GM21723 (cell line): Measurements from ENCODE around the gene FER.
"Not testable (repeated sequence)": the region's sequence is repeated elsewhere in the genome, so short reads cannot be mapped to it uniquely, and the experiment has no call there.

Source experiments
- ATAC-seq: cut with Tn5 transposase; IDR thresholded peaks from one replicate; pipeline ENCODE4 v1.9.1; 2021; ENCODE audit warnings: mild to moderate bottlenecking, moderate library complexity; ENCODE audit not compliant: unreplicated experiment

The FER gene

DNA sequence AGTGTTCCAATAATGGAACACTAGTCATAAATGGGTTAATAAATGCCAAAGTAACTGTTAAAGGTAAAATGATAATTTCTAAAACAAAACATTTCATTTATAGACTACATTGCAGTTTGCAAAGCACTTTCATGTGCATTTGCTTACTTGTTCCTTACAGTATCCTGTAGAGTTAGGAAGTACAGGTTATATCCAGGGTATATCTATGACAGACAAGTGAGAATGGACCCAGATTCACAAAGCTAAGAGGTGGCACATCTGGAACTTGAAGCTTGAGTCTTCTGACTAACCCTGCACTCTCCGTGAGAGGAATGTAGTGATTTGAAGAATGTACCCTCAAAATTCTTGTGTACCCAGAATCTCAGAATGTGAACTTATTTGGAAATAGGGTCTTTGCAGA lies 121.4 kb downstream of the FER start:
- no peak for ATAC-seq

DNA sequence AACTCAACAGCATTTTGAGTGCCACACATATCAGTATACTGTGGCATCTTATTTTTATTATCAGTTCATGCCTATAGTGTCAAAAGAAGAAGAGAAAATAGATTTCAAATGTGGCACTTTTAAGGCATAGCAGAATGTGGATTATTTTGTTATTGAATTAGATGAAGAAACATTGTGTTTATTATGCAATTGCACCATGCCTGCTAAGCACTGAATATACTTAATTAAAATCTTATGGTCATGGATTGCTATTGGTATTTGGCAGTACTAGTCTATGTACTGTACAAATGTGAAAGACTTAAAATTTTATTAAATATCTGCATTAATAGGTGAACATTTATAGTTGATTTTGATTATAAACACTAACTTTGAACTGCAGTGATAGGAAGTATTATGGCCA lies 128.8 kb downstream of the FER start:
- no peak for ATAC-seq

DNA sequence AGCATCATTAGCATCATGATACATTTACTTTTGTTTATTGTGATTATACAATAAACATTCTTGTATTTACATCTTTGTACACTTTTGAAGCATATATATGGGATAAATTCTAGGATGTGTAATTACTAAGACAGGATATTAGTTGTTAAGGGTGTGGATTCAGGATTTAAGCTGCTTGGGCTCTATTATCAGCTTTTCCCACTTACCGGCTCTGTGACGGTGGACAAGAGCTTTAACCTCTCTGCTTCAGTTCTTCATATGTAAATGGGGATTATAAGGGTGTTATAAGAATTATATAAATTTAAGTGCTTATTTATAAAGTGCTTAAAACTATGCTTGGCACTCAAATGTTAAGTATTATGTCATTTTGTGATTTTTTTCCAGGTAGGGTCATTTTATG lies 131.1 kb downstream of the FER start:
- ATAC-seq, result no peak

DNA sequence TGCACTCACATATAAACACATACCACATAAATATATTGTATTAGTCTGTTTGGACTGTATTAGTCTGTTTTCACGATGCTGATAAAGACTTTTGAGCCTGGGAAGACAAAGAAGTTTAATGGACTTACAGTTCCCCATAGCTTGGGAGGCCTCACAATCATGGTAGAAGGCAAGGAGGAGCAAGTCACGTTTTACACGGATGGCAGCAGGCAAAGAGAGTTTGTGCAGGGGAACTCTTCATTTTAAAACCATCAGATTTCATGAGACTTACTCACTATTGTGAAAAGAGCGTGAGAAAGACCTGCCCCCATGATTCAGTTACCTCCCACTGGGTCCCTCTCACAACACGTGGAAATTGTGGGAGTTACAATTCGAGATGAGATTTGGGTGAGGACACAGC lies 133.4 kb downstream of the FER start:
- ATAC-seq, result no peak

DNA sequence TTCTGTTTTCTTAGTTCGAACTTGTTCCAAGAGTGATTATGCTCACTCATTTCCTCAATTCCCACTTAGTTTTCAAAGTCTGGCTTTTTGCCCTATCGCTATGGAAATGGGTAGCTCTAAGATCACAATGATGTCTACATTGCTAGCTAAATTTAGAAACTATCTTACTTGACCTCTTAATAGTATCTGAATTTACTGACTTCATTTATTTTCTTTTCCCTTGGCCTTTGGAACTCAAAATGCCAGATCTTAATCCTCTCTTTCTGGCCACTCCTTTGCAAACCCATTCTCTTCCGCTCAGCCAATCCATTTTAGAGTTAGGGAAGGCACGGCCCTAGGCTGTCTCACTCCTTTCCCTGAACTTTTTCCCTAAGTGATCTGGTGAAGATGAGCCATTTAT lies 137.0 kb downstream of the FER start:
- no peak for ATAC-seq

DNA sequence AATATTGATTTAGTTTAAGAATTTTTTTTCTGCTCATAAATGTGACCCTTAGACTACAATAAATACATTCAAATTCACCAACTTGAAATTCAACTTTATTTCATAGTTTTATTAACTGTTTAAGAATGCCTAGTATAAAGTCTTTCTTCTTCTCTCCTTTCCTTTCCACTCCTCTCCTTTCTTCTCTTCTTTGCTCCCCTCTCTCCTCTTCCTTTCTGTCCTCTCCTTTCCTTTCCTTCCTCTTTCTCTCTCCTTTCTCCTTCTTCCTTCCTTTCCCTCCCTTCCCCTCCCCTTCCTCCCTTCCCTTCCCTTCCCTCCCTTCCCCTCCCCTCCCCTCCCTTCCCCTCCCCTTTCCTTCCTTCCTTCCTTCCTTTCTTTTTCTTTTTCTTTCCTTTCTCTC lies 150.6 kb downstream of the FER start:
- ATAC-seq, result no peak

DNA sequence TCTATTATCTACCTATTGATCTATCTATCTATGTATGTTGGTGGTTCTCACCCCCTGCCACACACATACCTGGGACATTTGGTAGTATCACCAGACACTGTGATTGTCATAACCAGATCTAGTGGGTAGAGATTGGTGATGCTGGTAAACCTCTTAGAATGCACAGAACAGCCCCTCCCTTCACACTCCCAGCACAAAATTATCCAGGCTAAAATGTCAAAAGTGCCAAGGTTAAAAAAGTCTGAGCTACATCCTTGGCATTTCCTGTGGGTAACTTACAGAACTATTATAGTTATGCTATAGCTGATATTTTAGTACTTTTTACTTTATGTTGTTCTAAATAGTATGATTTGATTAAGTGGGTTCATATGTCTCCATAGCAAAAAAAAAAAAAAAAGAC lies 151.0 kb downstream of the FER start:
- ATAC-seq, result no peak

DNA sequence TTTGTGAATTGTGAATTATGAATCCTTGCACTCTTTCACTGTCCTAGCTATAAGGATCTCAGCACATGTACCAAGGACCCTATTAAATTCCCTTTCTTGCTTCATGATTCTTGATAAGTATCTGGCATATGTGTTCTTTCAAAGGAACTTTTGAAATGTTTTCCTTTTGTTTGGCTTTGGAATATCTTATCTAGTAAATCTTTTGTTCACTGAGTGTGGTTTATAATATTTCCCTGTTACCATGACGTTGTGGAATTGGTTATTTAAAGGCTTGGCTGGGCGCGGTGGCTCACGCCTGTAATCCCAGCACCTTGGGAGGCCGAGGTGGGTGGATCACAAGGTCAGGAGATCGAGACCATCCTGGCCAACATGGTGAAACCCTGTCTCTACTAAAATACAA lies 151.5 kb downstream of the FER start:
- ATAC-seq, result not testable (repeated sequence)

DNA sequence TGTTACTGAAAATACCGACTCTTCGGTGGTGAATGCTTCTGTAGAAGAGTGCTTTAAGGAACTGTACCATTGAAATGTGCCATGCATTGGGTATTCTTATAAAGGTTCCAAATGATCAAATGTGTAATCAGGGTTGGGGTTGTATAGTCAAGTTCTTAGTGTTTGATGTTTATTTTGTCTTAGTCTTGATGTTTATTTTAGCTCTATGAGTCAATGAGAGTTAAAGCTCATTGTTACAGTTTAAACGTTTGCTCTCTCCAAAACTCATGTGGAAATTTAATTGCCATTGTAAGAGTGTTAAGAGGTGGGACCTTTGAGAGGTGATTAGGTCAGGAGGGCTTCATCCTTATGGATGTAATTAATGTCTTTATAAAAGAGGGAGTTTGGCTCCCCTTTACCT lies 153.0 kb downstream of the FER start:
- ATAC-seq, result no peak

DNA sequence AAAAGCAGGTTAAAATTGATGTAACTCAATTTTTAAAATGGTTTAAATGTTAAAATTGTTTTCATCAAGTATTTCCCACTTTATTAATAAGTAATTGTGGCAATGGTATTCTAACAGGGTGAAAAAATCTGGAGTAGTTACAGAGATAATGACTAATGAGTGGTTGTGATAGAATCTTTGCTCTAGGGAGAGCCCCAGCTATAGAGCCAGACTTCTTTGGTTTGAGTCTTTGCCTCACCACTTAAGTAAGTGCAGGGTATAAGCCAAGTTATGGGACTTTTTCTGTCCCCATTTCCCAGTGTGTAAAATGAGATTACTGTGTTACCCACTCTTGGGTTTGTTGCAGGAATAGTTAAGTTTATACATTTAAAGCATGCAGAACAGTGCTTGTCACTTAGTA lies 158.1 kb downstream of the FER start:
- ATAC-seq, result no peak

DNA sequence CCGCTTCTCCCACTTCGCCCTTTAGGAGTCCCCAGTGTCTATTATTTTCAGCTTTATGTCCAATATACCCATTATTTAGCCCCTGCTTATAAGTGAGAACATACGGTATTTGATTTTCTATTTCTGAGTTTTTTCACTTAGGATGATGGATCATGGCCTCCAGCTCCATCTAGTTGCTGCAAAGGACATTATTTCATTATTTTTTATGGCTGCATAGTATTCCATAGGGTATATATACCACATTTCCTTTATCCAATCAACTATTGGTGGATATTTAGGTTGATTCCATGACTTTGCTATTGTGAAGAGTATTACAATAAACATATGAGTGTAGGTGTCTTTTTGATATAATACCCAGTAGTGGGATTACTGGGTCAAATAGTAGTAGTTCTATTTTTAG lies 162.9 kb downstream of the FER start:
- no peak for ATAC-seq

DNA sequence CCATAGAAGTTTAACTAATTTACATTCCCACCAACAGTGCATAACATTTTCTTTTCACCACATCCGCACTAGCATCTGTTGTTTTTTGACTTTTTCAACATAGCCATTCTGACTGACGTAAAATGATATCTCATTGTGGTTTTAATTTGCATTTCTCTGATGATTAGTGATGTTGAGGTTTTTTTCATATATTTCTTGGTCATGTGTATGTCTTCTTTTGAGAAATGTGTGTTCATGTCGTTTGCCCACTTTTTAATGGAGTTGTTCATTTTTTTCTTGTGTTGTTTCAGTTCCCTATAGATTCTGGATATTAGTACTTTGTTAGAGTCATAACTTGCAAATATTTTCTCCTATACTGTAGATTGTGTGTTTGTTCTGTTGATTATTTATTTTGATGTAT lies 163.4 kb downstream of the FER start:
- no peak for ATAC-seq

DNA sequence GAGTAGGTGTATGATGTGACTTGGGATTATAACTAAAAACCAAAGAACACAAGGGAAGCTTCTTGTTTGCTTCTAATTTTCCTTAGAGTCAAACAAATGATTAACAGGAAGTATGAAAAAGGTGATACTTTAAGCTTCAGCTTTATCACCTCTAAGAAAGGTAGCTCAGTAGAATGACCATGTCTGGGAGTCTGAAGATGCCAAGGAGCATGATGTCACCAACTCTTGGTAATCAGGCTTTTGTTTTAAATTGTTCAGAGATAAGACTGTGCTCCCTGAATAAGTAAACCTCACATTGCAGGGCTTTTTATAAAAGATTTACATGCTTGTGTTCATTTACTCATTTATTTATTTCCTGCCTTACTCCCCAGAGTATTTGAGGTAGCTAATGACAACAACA lies 169.9 kb downstream of the FER start:
- ATAC-seq, result no peak

DNA sequence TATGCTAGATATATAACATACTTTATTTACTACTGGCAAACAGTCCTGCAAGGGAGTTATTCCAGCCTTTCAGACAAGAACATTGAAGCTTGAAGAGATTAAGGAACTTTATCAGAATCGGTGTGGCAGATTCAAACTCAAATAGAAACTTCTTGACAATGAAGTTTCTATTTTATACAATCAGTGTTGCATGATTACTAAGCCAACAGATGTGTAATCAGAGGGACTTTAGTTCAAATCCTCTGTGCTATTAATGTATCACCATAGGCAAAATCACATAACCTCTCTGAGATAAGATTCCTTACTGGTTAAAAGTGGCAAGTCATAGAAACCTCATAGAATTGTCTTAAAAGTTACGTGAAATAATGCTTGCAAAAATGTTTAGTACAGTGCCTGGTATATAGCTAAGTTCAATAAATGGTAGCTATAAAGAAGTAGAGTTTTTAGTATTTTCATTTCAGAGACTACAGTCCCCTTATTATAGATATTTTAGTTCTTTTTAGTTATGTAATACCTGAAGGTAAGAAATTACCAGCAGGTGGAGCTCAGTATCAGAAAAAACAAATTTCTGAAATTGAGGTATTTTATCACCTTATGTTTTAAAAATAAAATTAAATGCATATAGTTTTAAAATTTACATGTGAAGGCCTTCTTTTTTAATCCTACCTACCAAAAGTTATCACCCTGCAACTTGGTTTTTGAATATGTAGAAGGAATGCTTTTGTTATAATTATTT lies 172.1 kb downstream of the FER start:
- ATAC-seq, result no peak

DNA sequence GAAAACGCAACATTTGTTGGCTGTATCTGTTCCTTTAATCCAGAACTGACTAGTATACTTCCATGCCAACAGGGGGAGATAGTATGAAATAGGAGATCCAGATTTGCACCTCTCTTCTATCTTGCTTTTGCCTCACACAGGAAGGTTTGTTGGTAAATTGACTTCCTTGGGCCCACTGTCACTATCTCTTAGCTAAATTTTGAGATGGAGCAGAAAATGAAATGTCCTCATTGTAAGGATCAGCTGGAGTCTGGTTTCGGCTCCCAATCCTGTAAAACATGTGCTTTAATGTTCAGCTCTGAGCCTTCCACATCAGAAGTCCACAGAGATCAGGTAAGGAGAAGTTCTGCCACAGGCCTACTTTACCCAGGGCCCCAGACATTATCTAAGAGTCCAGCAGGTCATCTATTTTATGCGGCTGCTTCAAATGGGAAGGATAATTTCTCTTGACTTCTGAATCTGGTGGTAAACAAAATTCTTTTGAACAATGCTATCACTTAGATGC lies 176.8 kb downstream of the FER start:
- ATAC-seq, result no peak

DNA sequence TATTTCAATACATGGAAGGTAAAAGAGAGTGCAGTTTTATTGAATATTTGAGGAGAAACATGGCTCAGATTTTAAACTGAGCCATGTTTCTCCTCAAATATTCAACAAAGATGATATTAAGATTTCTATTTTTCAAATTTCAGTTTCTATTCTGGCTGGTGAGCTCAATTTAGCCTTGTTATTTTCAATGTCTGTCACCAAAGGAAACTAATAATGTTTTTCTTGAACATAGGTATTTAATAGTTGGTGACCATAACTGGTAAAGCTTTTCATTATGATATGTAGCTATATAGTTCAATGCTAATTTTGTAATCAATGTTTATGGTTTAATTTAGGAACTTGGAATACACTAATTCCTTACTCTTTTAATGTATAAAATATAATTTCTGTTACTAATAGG lies 177.4 kb downstream of the FER start:
- ATAC-seq, result no peak

DNA sequence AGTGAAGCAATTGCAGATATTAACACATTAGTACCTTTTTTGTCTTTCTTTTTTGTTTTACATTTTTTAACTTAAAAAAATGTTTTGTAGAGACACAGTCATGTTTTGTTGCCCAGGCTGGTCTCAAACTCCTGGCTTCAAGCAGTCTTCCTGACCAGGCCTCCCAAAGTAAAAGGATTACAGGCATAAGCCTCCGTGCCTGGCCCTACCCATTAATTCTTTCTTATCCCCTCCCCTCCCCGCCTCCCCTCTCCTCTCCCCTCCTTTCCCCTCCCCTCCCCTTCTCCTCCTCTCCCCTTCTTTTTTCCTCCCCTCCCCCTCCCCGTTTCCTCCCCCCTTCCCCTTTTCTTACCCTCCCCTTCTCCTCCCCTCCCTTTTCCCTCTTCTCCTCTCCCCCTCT lies 182.4 kb downstream of the FER start:
- ATAC-seq, result no peak

DNA sequence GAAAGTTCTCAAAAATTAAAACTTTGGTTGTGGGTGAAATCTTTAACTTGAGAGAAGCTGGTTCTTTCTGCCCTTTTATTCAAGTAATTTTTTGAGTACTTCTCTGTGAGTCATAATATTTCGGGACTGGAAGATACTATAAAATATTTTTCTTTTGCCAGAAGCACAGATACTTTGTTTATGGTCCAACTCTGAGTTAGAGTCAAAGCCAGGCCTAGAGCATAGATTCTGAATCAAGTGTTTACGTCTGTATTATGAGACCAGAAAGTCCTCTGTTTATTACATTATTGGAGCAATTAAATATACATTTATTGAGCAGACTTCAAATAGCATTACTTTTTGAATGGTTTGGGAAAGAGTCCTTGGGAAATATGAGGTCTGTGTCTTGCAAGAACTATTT lies 187.9 kb downstream of the FER start:
- no peak for ATAC-seq

DNA sequence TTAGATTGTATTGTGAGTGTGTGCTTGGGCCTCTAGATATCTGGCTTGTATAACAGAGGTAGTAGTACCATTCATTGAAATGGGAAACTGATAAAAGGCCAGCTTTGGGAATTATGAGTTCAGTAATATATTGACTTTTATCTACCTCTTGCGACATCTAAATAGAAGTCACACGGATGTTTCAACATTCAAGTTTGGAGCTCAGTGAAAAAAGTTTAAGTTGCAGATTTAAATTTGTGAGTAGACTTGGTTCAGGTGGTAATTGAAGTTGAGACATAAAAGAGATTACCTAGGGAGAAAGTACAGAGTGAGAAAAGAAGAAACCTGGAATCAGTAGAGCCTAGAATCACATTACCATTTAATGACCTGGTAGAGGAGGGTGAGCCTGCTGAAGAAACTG lies 189.5 kb downstream of the FER start:
- no peak for ATAC-seq

DNA sequence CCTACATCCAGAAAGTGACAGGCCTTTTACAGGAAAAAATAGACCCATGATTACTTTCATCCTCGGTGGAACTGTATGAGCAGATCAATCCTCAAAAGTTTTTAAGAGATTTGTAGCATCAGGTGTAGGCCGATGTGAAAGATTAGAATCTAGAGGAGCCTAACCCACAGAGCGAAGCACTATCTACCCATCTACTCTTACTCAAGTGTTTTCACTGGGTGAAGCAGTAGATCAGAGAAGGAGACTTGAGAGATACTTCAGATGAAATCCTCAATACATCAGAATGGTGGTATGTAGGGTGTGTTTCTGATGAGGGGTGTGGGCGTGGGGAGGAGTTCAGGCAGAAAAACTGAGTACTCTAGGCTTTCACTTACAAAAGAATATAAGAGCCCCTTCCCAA lies 192.8 kb downstream of the FER start:
- no peak for ATAC-seq

DNA sequence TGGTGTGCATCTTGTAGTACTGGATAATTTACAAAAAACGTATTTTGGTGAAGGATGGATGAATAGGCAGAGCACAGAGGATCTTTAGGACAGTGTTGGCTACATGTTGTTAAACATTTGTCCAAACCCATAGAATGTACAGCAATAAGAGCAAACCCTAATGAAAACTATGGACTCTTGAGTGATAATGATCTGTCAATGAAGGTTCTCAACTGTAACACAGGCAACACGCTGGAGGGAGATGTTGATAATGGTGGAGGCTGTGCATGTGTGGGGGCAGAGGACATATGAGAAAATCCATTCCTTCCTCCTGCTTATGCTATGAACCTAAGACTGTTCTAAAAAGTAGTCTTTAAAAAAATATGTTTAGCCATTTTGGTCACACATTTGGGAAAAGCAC lies 194.0 kb downstream of the FER start:
- no peak for ATAC-seq

DNA sequence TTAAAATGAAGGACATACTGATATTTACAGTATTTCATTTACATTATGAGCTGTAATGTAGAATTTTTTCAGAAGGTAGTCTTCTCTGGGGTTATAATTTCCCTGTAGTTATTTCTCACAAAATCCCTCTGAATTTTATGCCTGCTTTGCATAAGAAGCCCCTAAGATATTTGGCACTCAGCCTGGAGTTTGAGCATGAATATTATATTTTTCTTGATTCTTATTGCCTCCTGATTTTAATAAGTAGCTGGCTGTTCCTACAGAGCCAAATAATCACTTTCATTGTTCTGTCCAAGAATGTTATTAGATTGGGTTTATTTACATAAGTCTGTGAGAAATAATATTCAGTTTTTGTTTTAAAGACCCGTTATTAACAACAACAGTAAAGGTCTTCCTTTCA lies 195.0 kb downstream of the FER start:
- ATAC-seq, result no peak

DNA sequence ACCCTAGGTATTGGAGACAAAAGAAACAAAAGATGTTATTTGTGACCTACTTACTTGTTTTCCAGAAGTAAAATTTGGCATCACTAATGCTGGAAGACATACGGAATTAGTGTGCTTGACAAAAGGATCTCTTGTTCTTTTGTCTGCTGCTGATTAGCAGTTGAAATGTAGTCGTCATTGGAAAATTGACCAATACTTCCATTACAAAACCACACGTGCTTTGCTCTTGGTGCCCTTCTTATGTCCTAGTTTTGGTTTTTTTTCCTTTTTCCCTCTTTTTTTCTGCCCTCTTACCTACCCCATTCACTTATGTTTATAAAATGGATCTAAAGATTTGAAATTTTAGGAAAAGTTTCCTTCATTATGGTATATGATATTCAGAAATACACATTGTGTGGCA lies 197.4 kb downstream of the FER start:
- no peak for ATAC-seq
